ENCODE data around the gene KRTAP12-4.

DNA sequence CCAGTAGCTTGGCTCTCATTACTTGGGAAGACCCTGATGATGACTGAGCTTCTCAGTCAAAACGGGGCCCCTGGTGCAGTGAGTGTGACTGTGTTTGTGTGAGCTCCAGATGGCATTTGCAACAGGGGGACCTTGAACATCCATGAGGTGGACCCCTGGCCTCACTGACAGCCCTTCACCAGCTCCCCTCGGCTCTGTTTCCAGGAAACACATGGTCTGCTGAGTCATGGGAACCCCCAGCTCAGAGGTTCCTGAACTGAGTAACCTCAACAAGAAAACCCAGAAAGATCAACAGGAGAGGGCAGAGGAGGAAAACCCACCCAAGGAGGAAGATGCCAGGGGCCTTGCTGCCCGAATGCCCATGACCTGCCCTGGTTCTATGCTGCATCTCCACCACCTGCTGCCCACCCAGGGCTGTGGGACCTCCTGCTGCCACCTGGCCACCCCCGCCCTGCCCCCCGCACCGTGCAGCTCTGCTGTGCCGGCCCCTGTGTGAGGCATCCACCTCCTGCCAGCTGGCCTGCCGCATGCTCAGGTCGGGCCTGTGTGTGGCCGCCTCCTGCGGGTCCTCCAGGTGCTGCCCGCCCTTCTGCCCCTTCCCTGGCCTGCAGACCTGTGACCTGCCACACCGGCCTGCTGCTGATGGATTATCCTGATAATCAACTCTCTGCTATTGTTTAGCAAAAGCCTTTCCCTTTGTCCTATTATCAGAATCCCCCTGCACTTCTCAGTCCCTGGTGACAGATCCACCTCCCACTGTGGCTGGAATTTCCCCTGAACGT, 31.7 kb upstream of the KRTAP12-4 start:
- TF ChIP-seq EZH2 (IDR thresholded peaks at IDR 0.05; ENCODE audit: borderline replicate concordance, low read depth, low read length, severe bottlenecking): no peak
- TF ChIP-seq JUN (IDR thresholded peaks at IDR 0.05; ENCODE audit: borderline replicate concordance, insufficient read depth, insufficient read length, low read depth): no peak
